GM19035 (cell line): ENCODE measurements around the gene C19orf73.
"Not testable (repeated sequence)": the region's sequence is repeated elsewhere in the genome, so short reads cannot be mapped to it uniquely, and the experiment has no call there.

Experiments used
- ATAC-seq: cut with Tn5 transposase; IDR thresholded peaks from one replicate; pipeline ENCODE4 v1.9.1; 2021; ENCODE audit not compliant: unreplicated experiment

C19orf73 gene

GRCh38 chr19:49148784-49149651 is 30.1 kb upstream of the C19orf73 start:
- no peak for ATAC-seq

- no peak for ATAC-seq
These were observed 29.2 kb upstream of the C19orf73 start for GRCh38 chr19:49148044-49148682.

- ATAC-seq: not testable (repeated sequence)
These were observed 27.4 kb upstream of the C19orf73 start for GRCh38 chr19:49146408-49146770.

GRCh38 chr19:49145573-49146407 is 26.8 kb upstream of the C19orf73 start:
- no peak for ATAC-seq

GRCh38 chr19:49142866-49143335 is 24.0 kb upstream of the C19orf73 start:
- ATAC-seq: peak; percentile 74

- no peak for ATAC-seq
These were observed 22.4 kb upstream of the C19orf73 start for GRCh38 chr19:49141352-49141751.

GRCh38 chr19:49140951-49141350 is 22.0 kb upstream of the C19orf73 start:
- no peak for ATAC-seq

- ATAC-seq: no peak
These were observed 17.8 kb upstream of the C19orf73 start for GRCh38 chr19:49136771-49137171.

- ATAC-seq: no peak
These were observed 16.7 kb upstream of the C19orf73 start for GRCh38 chr19:49135686-49136085.

GRCh38 chr19:49133621-49134454 is 14.9 kb upstream of the C19orf73 start:
- ATAC-seq: no peak

- ATAC-seq: no peak
These were observed 14.1 kb upstream of the C19orf73 start for GRCh38 chr19:49132974-49133609.

GRCh38 chr19:49130325-49130724 is 11.4 kb upstream of the C19orf73 start:
- no peak for ATAC-seq

GRCh38 chr19:49129238-49129583 is 10.3 kb upstream of the C19orf73 start:
- no peak for ATAC-seq

- ATAC-seq: no peak
These were observed 9.7 kb upstream of the C19orf73 start for GRCh38 chr19:49128545-49129237.

GRCh38 chr19:49127674-49128544 is 9.0 kb upstream of the C19orf73 start:
- ATAC-seq: peak; percentile 84

- not testable (repeated sequence) for ATAC-seq
These were observed 8.3 kb upstream of the C19orf73 start for GRCh38 chr19:49127225-49127624.

GRCh38 chr19:49126575-49126974 is 7.6 kb upstream of the C19orf73 start:
- ATAC-seq: no peak

GRCh38 chr19:49125025-49125731 is 6.2 kb upstream of the C19orf73 start:
- no peak for ATAC-seq
